ENCODE data around the gene GPC5. TPM values are rescaled to one million over a fixed set of nuclear protein-coding genes. Genes with fewer than 3 reads are reported as not detected.
A peak's percentile ranks its signal among the peaks of the same experiment; 100 is the strongest.
"Not testable (repeated sequence)": the region's sequence is repeated elsewhere in the genome, so short reads cannot be mapped to it uniquely, and the experiment has no call there.

Gene GPC5
- polyA plus RNA-seq (ENCODE audit: insufficient read length in 12 of 12), result 1 to 10 TPM in 2 of 12 donors, under 1 TPM in 8, not detected in 2; 0.23 to 1.4 (median 0.50) TPM
- long read RNA-seq, donor 1, result 0 reads
- long read RNA-seq, donor 2, result 0 reads
- long read RNA-seq, donor 3, result 0 reads
- long read RNA-seq, donor 4, result 0 reads
- long read RNA-seq, donor 5, result 0 reads
- long read RNA-seq, donor 6, partial matches to known transcripts, result 0 of 1 reads
- long read RNA-seq, donor 6, other reads (novel, unspliced or antisense), result 0 of 1 reads
- long read RNA-seq, donor 7, result 0 reads
- long read RNA-seq, donor 8, result 0 reads
- long read RNA-seq, donor 9, result 0 reads
- long read RNA-seq, donor 10, result 0 reads
- long read RNA-seq, donor 11, result 0 reads

DNA sequence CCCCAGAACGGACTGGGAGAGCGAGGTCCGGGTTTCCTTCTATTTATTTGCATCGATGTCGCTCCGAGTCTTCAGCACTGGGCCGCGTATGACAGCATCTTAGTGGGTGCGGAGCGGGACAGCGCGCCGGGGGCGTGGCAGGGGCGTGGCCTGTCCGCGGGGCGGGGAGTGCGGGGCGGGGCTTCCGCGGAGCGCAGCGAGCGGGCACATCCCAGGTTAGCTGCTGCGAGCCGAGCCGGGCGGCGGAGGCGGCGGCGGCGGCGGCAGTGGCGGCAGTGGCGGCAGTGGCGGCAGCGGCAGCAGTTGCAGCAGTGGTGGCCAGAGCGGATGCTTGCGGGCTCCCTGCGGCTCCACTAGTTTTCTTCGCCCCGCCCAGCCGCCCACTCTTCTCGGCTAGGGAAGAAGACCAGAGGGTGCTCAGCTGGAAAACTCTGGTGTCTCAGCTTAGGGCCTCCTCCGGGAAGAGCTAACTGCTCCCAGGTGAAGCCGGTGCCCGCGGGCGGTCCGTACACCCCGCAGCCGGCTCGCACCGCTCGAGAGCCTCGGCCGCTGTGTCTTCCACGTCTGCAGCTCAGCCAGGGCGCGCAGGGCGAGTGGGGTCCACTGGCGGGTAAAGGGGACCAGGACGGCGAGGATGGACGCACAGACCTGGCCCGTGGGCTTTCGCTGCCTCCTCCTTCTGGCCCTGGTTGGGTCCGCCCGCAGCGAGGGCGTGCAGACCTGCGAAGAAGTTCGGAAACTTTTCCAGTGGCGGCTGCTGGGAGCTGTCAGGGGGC is at the start of gene GPC5:
TSS of gene GPC5 (plus strand) at position 209 of the 776 bp plus-strand sequence.
- DNase-seq, result peak; percentile 46

DNA sequence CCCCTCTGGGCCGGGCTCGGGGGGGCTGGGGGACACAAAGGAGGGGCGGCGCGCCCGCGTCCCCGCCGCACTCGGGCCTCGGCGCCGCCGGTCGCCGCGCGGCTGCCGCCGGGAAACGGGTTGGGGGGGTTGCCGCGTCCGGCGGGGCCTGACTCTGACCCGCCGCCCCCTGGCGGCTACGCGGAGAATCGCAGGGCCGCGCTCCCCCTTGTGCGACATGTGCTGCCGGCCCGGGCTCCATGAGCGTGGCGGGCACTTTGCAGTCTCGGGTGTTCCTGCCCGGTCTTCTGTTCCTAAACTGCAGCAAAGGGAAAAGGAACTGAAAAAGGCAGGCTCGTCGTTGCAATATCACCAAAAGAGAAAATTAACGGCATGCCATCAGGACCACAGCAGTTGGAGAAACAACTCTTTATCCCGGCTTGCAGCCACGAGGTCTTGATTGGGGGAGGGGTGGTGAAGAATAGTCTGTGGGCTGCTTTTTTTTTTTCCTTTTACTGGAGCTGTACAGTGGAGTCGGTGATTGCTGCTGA is 49.5 kb upstream of the GPC5 start:
- peak; percentile 96 for DNase-seq

DNA sequence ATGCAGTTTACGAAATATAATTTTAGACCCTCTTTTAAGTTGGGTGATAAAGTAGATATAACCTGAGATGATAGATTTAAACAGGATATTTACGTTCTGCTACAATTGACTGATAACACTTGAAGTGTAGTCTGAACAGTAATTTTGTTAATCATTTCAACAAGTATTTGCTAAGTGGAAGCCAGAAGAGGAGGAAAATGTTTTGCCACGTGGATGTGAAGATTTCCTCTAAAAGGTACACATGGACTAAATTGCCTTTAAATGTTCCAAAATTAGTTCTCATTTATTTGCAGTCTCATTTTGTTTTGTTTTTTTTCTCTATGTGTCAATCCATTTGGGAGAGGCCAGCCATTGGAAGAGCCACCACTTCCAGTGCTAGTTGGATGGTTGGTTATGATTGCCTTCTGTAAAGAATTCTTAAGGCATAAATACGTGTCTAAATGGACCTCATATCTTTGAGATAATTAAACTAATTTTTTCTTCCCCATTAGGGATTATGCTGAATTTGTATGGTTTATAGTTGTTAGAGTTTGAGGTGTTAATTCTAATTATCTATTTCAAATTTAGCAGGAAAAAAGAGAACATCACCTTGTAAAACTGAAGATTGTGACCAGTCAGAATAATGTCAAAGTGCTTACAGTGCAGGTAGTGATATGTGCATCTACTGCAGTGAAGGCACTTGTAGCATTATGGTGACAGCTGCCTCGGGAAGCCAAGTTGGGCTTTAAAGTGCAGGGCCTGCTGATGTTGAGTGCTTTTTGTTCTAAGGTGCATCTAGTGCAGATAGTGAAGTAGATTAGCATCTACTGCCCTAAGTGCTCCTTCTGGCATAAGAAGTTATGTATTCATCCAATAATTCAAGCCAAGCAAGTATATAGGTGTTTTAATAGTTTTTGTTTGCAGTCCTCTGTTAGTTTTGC is 48.2 kb upstream of the GPC5 start:
- no peak for DNase-seq

DNA sequence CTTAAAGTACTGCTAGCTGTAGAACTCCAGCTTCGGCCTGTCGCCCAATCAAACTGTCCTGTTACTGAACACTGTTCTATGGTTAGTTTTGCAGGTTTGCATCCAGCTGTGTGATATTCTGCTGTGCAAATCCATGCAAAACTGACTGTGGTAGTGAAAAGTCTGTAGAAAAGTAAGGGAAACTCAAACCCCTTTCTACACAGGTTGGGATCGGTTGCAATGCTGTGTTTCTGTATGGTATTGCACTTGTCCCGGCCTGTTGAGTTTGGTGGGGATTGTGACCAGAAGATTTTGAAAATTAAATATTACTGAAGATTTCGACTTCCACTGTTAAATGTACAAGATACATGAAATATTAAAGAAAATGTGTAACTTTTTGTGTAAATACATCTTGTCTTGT is 47.3 kb upstream of the GPC5 start:
- no peak for DNase-seq

DNA sequence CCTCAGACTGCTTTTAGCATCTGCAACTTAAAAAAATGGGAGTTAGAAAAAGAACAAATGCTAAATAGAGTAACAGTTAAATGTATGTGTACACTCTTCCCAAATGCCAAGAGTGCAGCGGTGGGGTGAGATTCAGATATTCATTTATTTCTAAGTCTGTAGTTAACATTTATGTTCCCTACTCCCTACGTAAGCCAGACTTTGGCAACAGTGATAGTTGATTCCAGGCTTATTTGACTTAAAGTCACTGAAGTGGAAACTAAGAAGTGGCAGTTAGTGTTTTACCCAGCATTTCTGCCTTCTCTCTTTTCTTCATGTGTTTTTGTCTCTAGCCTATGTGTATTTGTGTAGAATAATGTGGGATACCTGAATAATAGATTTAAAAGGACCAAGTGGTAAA is 46.4 kb upstream of the GPC5 start:
- DNase-seq, result no peak

DNA sequence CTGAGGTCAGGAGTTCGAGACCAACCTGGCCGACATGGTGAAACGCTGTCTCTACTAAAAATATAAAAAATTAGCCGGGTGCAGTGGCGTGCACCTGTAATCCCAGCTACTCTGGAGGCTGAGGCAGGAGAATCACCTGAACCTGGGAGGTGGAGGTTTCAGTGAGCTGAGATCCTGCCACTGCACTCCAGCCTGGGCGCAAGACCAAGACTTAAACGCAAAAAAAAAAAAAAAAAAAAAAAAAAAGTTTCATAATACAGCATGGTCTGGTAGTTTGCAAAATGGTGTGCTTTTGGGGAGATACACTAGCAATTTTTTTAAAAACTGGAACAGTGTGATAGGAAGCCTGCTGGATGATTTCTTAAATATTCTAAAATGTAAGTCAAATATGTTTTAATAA is 45.5 kb upstream of the GPC5 start:
- DNase-seq, result not testable (repeated sequence)

DNA sequence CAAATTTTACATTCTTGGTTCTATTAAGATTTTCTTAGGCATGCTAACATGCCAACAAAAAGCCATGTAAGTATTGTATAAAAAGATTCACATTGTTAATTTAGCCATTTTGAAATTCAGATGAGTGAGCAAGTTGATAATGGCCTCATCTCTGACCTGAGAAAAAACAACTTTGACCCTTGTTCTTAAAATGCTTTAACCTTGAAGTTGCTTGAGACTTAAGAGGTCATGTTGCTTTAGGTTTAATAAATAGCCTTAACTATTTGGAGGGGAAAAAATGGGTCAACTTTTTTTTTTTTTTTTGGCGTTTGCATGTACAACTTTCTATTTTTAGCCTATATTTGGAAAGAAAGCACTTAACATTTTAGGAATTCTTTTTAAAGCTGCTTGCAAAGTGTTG is 44.9 kb upstream of the GPC5 start:
- DNase-seq, result no peak

DNA sequence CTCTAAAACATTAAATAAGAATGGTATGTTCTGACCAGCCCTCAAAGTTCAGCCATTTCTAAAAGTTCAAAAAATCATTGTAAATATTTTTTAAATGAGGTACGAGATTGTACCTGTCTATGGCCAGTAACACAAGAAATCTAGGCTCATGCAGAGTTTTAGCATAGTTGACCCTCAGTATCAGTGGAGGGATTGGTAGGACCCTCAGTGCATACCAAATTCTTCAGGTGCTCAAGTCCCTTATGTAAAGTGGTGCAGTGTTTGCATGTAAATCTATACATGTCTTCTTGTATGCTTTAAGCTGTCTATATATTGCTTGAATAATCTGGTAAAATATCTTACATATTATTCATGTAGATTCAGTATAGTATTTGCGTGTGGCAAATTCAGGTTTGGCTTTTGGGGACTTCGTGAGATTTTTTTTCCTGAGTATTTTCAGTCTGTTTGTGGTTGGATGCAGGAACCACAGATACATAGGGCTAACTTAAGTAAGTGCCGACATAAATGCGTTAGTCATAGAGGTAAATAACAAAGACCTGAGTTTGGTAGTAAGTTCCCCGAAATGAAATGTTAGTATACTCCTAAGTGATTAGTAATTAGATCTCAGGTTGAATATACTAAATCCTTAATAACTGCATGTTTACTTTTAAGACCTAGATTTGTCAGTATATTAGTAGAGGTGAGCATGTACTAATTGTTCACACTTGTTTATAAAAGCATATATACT is 43.2 kb upstream of the GPC5 start:
- DNase-seq, result no peak

DNA sequence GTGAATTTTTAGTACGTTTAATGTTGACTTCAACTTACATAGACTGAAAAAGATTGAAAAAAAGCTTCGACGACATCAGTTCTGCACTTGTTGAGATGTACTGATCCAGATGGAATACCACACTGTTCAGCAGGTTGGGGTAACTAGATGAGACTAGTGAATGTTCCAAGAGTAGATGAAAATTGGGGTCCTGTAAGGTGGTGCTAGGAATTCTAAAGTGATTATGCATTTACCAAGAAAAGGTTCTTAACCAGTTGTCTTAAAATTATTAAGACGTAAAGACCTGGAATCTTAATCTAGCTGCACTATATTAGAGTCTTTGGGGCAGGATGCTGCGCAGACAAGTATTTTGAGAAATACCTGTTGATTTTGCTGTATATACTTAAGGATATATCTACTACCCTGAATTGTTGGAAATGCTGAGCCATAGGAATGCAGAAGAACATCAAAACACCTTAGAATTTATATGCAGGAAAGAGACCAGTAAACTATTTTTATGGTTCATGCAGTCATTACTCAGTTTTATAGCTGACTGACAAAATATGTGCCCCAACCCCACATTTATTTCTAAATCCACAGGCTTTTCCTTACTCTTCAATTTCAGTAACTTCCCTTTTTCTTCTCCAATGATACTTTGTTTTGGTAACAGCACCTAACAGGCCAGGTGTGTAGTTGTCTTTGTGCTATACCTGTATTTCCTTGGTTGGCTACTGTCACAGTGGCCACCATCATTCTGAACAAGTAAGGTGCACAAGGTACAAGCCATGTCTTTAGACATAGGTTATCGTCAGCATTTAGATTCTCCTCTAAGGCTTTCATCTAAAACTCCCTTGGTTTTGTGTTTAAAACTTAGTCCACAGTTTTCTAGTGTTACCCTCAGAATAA is 42.4 kb upstream of the GPC5 start:
- no peak for DNase-seq

DNA sequence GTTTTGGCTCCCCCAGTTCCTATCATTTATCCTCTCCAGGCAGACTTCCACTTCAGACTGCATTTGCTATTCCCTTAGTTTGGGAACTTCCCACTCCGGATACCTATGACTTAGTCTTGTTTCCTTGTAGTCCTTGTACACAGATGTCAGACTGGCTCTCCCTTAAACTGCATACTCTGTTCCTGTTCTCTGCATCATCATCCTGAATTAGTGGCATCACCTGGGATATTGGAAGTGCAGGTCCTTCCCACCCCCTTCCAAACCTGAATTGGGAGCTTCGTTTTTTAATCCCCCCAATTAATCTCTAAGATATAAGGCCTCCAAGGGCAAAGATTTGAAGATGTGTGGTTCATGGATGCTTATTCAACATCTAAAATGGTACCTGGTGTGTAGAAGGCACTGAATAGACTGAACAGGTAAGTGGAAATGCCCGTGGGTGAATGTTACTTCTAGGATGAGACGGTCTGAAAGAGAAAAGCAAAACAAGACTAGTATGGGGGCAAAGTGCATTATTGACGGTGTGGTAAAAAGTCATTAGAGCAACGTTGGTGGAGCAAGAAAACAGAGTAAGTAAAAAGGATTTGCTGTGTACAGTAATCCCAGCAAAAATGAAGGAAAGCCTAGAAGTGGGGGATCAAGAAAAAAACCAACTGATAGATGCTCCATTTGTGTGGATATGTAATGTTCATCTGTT is 41.4 kb upstream of the GPC5 start:
- no peak for DNase-seq

DNA sequence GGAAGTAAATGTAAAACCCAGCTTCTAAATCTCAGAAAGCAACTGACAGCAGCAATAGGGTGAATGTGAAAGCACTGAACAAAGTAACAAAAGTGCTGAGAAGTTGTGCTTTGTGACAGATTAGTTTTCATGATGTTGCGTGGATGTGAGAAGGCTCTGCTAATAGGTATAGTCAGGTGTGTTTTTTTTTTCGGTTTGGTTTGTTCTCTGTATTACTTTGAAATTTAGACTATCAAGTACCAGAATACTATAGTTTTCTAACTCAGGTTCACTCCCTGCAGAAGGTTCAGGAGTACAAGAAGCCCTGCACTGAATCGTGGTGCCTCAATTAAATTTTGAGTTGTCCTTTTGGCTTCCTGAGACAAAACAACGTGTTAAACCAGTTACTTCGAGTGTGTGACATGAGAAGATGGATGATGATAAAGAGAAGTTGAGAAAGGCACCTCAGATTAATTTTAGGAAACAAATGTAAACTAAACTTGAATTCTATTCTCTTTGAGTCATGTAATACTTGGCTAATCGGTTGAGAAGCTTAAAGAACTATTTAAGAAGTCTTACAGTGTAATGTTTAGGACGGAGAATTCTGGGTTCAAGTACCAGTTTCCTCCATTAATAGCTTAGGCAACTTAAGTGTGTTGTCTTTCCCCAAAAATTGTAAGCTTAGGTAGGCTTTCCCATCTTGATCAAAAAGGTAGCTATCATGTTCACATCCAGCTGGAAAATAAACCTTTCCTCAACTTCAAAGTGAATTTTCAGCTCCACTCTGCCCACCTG is 40.6 kb upstream of the GPC5 start:
- no peak for DNase-seq

DNA sequence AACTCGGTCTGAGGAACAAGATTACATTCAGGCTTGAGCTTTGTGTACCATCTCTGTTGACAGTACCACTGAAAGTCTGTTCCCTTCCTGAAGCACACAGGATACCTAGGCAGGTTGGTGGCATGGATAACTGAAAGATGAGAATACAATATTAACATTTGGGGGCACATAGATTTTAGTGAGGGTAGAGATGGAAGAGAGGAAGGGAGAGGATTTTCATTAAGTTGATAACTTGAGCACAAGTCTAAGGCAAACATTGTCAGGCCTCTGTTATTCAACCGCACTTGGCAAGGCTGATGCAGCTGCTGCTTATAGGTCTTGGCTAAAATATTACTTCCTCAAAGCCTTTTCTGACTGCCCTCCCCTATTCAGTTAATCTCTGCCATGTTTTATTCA is 40.0 kb upstream of the GPC5 start:
- no peak for DNase-seq

DNA sequence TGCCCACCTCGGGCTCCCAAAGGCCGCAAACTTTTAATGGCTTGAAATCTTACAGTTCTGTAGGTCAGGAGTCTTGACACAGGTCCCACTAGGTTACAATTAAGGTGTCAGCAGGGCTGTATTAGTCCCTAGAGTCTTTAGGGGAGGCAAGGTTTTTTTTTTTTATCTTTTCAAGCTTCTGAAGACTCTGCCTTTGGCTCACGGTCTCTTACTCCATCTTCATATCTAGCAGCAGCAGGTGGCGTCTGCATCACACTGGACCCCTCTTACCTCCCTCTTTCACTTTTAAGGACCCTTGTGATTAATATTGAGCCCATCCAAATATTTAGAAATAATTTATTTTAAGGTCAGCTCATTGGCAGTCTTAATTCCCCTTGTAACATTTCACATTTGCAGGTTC is 39.3 kb upstream of the GPC5 start:
- no peak for DNase-seq

DNA sequence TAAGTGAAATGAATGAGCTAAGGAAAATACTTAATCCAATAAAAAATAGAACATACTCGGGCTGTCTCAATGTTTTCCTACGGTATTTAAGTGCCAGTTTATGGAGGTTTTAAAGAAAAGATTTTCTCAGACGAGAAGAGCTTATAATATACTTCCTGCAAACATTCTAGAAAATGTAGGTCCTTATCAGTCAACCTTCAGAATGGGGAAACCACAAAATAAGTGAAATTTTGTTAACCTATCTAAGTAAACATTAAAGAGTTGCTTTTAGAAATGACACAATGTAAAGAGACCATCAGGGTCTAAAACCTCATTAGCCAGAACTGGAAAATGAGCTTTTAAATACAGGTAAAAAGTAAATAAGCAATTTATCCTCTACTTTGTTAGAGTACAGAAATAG is 38.8 kb upstream of the GPC5 start:
- no peak for DNase-seq

DNA sequence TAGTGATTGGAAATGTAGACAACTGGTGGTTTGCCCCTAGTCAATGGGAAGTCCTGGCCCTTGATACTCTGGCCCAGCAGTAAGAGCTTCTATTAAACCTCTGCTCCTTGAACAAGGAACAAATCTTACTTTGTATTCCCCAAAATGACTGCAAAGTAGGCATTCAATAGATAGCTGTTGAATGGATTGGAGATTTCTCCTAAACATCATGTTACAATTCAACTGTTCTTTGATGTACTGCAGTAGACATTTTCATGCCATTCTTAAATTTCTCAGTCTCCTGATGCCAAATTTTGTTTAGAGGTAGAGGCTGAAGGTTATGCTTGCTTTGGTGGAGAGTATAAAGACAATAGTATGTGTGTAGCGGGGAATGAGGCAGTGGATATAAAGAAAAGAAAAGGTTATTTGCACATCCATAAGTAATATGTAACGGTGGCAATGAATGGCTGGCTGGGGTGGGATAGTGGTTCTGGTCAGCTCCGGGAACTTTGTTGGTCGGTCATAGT is 38.1 kb upstream of the GPC5 start:
- DNase-seq, result no peak

DNA sequence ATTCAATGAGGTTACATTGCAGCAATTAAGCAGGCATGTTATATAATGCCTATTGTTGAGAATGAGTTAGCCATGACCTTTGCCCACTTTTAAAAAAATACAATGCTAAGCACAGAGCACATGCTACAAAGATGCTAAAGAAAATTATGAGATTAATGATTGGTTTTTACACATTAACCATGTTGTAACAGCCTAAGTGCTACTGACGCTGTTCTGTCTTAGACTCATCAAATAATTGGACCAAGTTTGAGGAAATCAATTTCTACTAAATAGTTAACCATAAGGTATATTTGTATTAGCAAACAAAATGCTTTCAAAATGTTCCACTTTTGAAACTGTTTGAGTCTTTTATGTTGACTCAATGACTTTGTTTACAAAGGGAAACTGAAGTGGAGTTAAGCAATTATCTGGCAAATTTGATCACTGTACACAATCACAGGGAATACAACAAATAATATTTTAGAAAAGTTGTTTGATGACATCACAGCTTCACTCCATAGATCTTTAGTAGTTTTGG is 36.6 kb upstream of the GPC5 start:
- DNase-seq, result no peak

DNA sequence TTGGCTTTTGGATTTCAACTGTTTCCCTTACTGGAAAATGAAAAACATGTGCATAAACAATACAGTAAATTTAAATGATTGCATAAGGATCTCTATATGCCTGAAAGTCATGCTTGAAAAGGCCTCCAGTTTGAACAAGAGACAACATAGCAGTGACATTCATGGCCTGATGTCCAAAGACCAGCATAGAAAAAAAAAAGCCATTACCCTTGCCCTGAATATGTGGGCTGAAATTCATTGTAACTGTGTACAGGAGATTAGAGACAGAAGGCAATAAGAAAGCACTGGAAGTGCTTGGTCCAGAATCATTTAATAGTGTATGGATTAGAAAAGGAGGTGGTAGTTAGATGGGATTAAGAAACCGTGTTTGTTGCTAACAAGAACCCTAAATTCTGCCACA is 35.5 kb upstream of the GPC5 start:
- no peak for DNase-seq

DNA sequence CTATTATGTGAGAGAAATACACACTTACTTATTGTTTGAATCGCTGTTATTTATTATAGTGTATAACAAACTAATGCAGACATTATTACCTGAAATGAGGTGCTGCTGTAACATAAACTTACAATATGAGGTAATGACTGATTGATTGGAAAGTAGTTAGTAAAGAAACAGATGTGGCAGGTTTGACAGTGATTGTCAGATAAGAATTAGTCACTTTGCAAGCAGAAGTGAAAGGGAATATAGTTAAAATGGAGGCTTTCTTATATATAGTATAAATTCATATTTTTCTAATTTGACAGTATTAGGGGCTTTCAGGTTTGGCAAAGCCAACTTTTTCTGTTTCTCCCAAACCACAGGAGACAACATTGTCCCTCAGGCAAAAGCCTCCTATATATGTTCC is 30.3 kb upstream of the GPC5 start:
- DNase-seq, result no peak

Measured in muscle of arm (tissue), 14 donors.